Measurements from ENCODE around the gene IGF2R.

DNA sequence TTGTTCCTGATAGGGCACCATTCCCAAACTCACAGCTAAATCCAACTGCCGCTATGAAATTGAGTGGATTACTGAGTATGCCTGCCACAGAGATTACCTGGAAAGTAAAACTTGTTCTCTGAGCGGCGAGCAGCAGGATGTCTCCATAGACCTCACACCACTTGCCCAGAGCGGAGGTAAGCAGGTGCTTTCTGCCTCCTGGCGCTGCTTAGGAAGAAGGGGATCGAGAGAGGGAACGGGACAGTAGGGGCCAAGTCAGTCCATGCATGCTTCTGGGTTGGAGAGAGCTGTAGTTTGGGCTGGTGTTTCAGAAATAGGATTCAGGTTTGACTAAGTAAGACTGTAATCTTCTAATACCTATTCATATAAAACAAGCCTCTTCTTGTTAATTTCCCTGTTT is 63.7 kb downstream of the IGF2R start:
- TF ChIP-seq ELF4 (CRISPR knock-in tag; IDR thresholded peaks at IDR 0.05; ENCODE audit: low read depth) (no peak), CTCF (IDR thresholded peaks at IDR 0.05) (no peak), CREB1 (CRISPR knock-in tag; IDR thresholded peaks at IDR 0.05) (no peak)
